ENCODE measurements around the gene NRAP. TPM values are rescaled to one million over a fixed set of nuclear protein-coding genes. Genes with fewer than 3 reads are reported as not detected.

The NRAP gene
- total RNA-seq, 3 donors from 2014 or later, result not detected

GRCh38 chr10:113585949-113586348 lies 77.9 kb downstream of the NRAP start:
- DNase-seq (no peak), ATAC-seq (no peak)
- no peaks in the 10 kb centered on the region for H3K9me3 Mint-ChIP-seq
- no peak overlapping the region for H3K4me3 Mint-ChIP-seq
- peaks cover 12% of the 10 kb centered on the region for H3K27me3 Mint-ChIP-seq (ENCODE audit: low read depth)
- no peaks in the 10 kb centered on the region for H3K36me3 Mint-ChIP-seq (ENCODE audit: insufficient read depth)
- H3K4me1 Mint-ChIP-seq (ENCODE audit: low read depth), result no peaks in the 10 kb centered on the region

GRCh38 chr10:113583571-113583970 lies 80.3 kb downstream of the NRAP start:
- DNase-seq (no peak), ATAC-seq (no peak)
- Mint-ChIP-seq H3K27me3 (ENCODE audit: low read depth) (peaks cover 16% of the 10 kb centered on the region), H3K4me1 (ENCODE audit: low read depth) (no peaks in the 10 kb centered on the region), H3K4me3 (no peak overlapping the region), H3K9me3 (no peaks in the 10 kb centered on the region), H3K36me3 (ENCODE audit: insufficient read depth) (no peaks in the 10 kb centered on the region)

- no peaks in the 10 kb centered on the region for H3K9me3 Mint-ChIP-seq
- peaks cover 16% of the 10 kb centered on the region for H3K27me3 Mint-ChIP-seq (ENCODE audit: low read depth)
- H3K4me3 Mint-ChIP-seq, result no peak overlapping the region
- ATAC-seq (no peak), DNase-seq (no peak)
- no peaks in the 10 kb centered on the region for H3K36me3 Mint-ChIP-seq (ENCODE audit: insufficient read depth)
- H3K4me1 Mint-ChIP-seq (ENCODE audit: low read depth), result no peaks in the 10 kb centered on the region
Measured at GRCh38 chr10:113581092-113581491, 82.7 kb downstream of the NRAP start.

GRCh38 chr10:113578773-113579172 lies 85.1 kb downstream of the NRAP start:
- no peak overlapping the region for H3K4me3 Mint-ChIP-seq
- no peaks in the 10 kb centered on the region for H3K9me3 Mint-ChIP-seq
- no peaks in the 10 kb centered on the region for H3K36me3 Mint-ChIP-seq (ENCODE audit: insufficient read depth)
- H3K4me1 Mint-ChIP-seq (ENCODE audit: low read depth), result no peaks in the 10 kb centered on the region
- no peak for ATAC-seq
- DNase-seq, result no peak
- H3K27me3 Mint-ChIP-seq (ENCODE audit: low read depth), result peaks cover 14% of the 10 kb centered on the region

- Mint-ChIP-seq H3K36me3 (ENCODE audit: insufficient read depth) (no peaks in the 10 kb centered on the region), H3K4me1 (ENCODE audit: low read depth) (no peaks in the 10 kb centered on the region), H3K27me3 (ENCODE audit: low read depth) (peaks cover 13% of the 10 kb centered on the region), H3K4me3 (no peak overlapping the region), H3K9me3 (no peaks in the 10 kb centered on the region)
- ATAC-seq, result no peak
- no peak for DNase-seq
Measured at GRCh38 chr10:113576852-113577251, 87.0 kb downstream of the NRAP start.

GRCh38 chr10:113573368-113573767 lies 90.5 kb downstream of the NRAP start:
- Mint-ChIP-seq H3K9me3 (no peaks in the 10 kb centered on the region), H3K4me1 (ENCODE audit: low read depth) (no peaks in the 10 kb centered on the region), H3K4me3 (no peak overlapping the region), H3K27me3 (ENCODE audit: low read depth) (peaks cover 1% of the 10 kb centered on the region), H3K36me3 (ENCODE audit: insufficient read depth) (no peaks in the 10 kb centered on the region)
- ATAC-seq, result no peak
- DNase-seq, result no peak

- Mint-ChIP-seq H3K4me3 (no peak overlapping the region), H3K36me3 (ENCODE audit: insufficient read depth) (no peaks in the 10 kb centered on the region), H3K9me3 (no peaks in the 10 kb centered on the region), H3K4me1 (ENCODE audit: low read depth) (no peaks in the 10 kb centered on the region), H3K27me3 (ENCODE audit: low read depth) (peaks cover 1% of the 10 kb centered on the region)
- no peak for ATAC-seq
- DNase-seq, result no peak
Measured at GRCh38 chr10:113572520-113573290, 91.1 kb downstream of the NRAP start.

- no peaks in the 10 kb centered on the region for H3K4me1 Mint-ChIP-seq (ENCODE audit: low read depth)
- no peak for ATAC-seq
- no peaks in the 10 kb centered on the region for H3K36me3 Mint-ChIP-seq (ENCODE audit: insufficient read depth)
Measured at GRCh38 chr10:113569576-113569975, 94.3 kb downstream of the NRAP start.

GRCh38 chr10:113566888-113567287 lies 97.0 kb downstream of the NRAP start:
- no peak overlapping the region for H3K4me3 Mint-ChIP-seq
- ATAC-seq, result no peak
- H3K4me1 Mint-ChIP-seq (ENCODE audit: low read depth), result peaks cover 2% of the 10 kb centered on the region
- DNase-seq, result no peak
- H3K36me3 Mint-ChIP-seq (ENCODE audit: insufficient read depth), result no peaks in the 10 kb centered on the region
- no peaks in the 10 kb centered on the region for H3K27me3 Mint-ChIP-seq (ENCODE audit: low read depth)
- H3K9me3 Mint-ChIP-seq, result no peaks in the 10 kb centered on the region

More at GRCh38 chr10:113569576-113569975, 94.3 kb downstream of the NRAP start:
- no peak for DNase-seq
- Mint-ChIP-seq H3K27me3 (ENCODE audit: low read depth) (no peaks in the 10 kb centered on the region), H3K4me3 (no peak overlapping the region), H3K9me3 (no peaks in the 10 kb centered on the region)

GRCh38 chr10:113565364-113565763 lies 98.5 kb downstream of the NRAP start:
- ATAC-seq (no peak), DNase-seq (no peak)
- H3K4me3 Mint-ChIP-seq, result no peak overlapping the region
- H3K36me3 Mint-ChIP-seq (ENCODE audit: insufficient read depth), result no peaks in the 10 kb centered on the region
- no peaks in the 10 kb centered on the region for H3K27me3 Mint-ChIP-seq (ENCODE audit: low read depth)
- H3K4me1 Mint-ChIP-seq (ENCODE audit: low read depth), result peaks cover 2% of the 10 kb centered on the region
- H3K9me3 Mint-ChIP-seq, result no peaks in the 10 kb centered on the region

- Mint-ChIP-seq H3K27me3 (ENCODE audit: low read depth) (peaks cover 3% of the 10 kb centered on the region), H3K4me3 (peak overlapping the region; percentile 71), H3K4me1 (ENCODE audit: low read depth) (peaks cover 2% of the 10 kb centered on the region), H3K36me3 (ENCODE audit: insufficient read depth) (no peaks in the 10 kb centered on the region), H3K9me3 (no peaks in the 10 kb centered on the region)
- ATAC-seq, result peak; percentile 78 to 86
- DNase-seq, result peak; percentile 56
Measured at GRCh38 chr10:113563306-113564088, 100.3 kb downstream of the NRAP start.

GRCh38 chr10:113562704-113563103 lies 101.1 kb downstream of the NRAP start:
- ATAC-seq (no peak), DNase-seq (no peak)
- H3K9me3 Mint-ChIP-seq, result no peaks in the 10 kb centered on the region
- H3K27me3 Mint-ChIP-seq (ENCODE audit: low read depth), result peaks cover 5% of the 10 kb centered on the region
- H3K4me1 Mint-ChIP-seq (ENCODE audit: low read depth), result peaks cover 2% of the 10 kb centered on the region
- H3K4me3 Mint-ChIP-seq, result no peak overlapping the region
- no peaks in the 10 kb centered on the region for H3K36me3 Mint-ChIP-seq (ENCODE audit: insufficient read depth)

- H3K36me3 Mint-ChIP-seq (ENCODE audit: insufficient read depth), result no peaks in the 10 kb centered on the region
- no peak for DNase-seq
- H3K27me3 Mint-ChIP-seq (ENCODE audit: low read depth), result peaks cover 6% of the 10 kb centered on the region
- no peak for ATAC-seq
- H3K4me1 Mint-ChIP-seq (ENCODE audit: low read depth), result peaks cover 2% of the 10 kb centered on the region
- H3K9me3 Mint-ChIP-seq, result no peaks in the 10 kb centered on the region
- no peak overlapping the region for H3K4me3 Mint-ChIP-seq
Measured at GRCh38 chr10:113562069-113562468, 101.8 kb downstream of the NRAP start.

- H3K4me3 Mint-ChIP-seq, result no peak overlapping the region
- peaks cover 8% of the 10 kb centered on the region for H3K27me3 Mint-ChIP-seq (ENCODE audit: low read depth)
- no peak for DNase-seq
- no peaks in the 10 kb centered on the region for H3K36me3 Mint-ChIP-seq (ENCODE audit: insufficient read depth)
- ATAC-seq, result no peak
- peaks cover 2% of the 10 kb centered on the region for H3K4me1 Mint-ChIP-seq (ENCODE audit: low read depth)
- no peaks in the 10 kb centered on the region for H3K9me3 Mint-ChIP-seq
Measured at GRCh38 chr10:113561214-113561613, 102.6 kb downstream of the NRAP start.

- ATAC-seq, result no peak
- peaks cover 2% of the 10 kb centered on the region for H3K4me1 Mint-ChIP-seq (ENCODE audit: low read depth)
- DNase-seq, result no peak
- no peaks in the 10 kb centered on the region for H3K36me3 Mint-ChIP-seq (ENCODE audit: insufficient read depth)
- no peak overlapping the region for H3K4me3 Mint-ChIP-seq
- H3K9me3 Mint-ChIP-seq, result no peaks in the 10 kb centered on the region
- H3K27me3 Mint-ChIP-seq (ENCODE audit: low read depth), result peaks cover 8% of the 10 kb centered on the region
Measured at GRCh38 chr10:113560071-113560470, 103.8 kb downstream of the NRAP start.
